Astrocyte (in vitro differentiated cells and primary cell): ENCODE measurements around the gene PTRHD1. TPM values are rescaled to one million over a fixed set of nuclear protein-coding genes. Genes with fewer than 3 reads are reported as not detected.

Experiments
- DNase-seq: peaks from one replicate; pipeline ENCODE4 v3.0.0-alpha.2; 2010; ENCODE audit warnings: low read depth
- FAIRE-seq: peaks from 2 replicates; lab custom pipeline; 2011; peaks lifted over from hg19 to GRCh38; lab: Jason Lieb, UNC
- H2AFZ ChIP-seq: 2 replicates; pipeline ENCODE4 v1.6.0; 2012; ENCODE audit warnings: low read depth, low read length, inconsistent platforms
- H3K27ac ChIP-seq: 2 replicates; pipeline ENCODE4 v1.5.1; 2011; ENCODE audit warnings: low read depth, low read length, inconsistent platforms
- H3K27me3 ChIP-seq: 2 replicates; pipeline ENCODE4 v1.6.0; 2011; ENCODE audit warnings: low read length, inconsistent platforms; ENCODE audit not compliant: insufficient read depth
- H3K36me3 ChIP-seq: 2 replicates; pipeline ENCODE4 v1.5.1; 2011; ENCODE audit warnings: low read length, inconsistent platforms; ENCODE audit not compliant: insufficient read depth
- H3K4me1 ChIP-seq: 2 replicates; pipeline ENCODE4 v1.5.1; 2011; ENCODE audit warnings: low read length, inconsistent platforms; ENCODE audit not compliant: insufficient read depth
- H3K4me2 ChIP-seq: 2 replicates; pipeline ENCODE4 v1.6.0; 2012; ENCODE audit warnings: low read length, inconsistent platforms
- H3K4me3 ChIP-seq: 2 replicates; pipeline ENCODE4 v1.5.1; 2011; ENCODE audit warnings: low read depth, mild to moderate bottlenecking, low read length, inconsistent platforms; ENCODE audit not compliant: insufficient read depth
- H3K79me2 ChIP-seq: 2 replicates; pipeline ENCODE4 v1.6.0; 2012; ENCODE audit warnings: mild to moderate bottlenecking, low read length, inconsistent platforms; ENCODE audit not compliant: insufficient read depth
- H3K9ac ChIP-seq: 2 replicates; pipeline ENCODE4 v1.6.0; 2012; ENCODE audit warnings: mild to moderate bottlenecking, low read length, inconsistent platforms
- H3K9me3 ChIP-seq: 2 replicates; pipeline ENCODE4 v1.5.1; 2012; ENCODE audit warnings: low read depth, mild to moderate bottlenecking, low read length, inconsistent platforms; ENCODE audit not compliant: insufficient read depth
- H4K20me1 ChIP-seq: 2 replicates; pipeline ENCODE4 v1.6.0; 2012; ENCODE audit warnings: low read length, inconsistent platforms; ENCODE audit not compliant: insufficient read depth
- H3K27ac Mint-ChIP-seq: one replicate; pipeline ENCODE4 v1.8.0; 2021; ENCODE audit warnings: mild to moderate bottlenecking, mixed read lengths; ENCODE audit not compliant: unreplicated experiment
- H3K27me3 Mint-ChIP-seq: one replicate; pipeline ENCODE4 v1.8.0; 2021; ENCODE audit warnings: low read depth, mixed read lengths; ENCODE audit not compliant: unreplicated experiment
- H3K36me3 Mint-ChIP-seq: one replicate; pipeline ENCODE4 v1.8.0; 2021; ENCODE audit warnings: low read depth, mixed read lengths; ENCODE audit not compliant: unreplicated experiment
- H3K4me1 Mint-ChIP-seq: one replicate; pipeline ENCODE4 v1.8.0; 2021; ENCODE audit warnings: low read depth, mixed read lengths; ENCODE audit not compliant: unreplicated experiment
- H3K4me3 Mint-ChIP-seq: one replicate; pipeline ENCODE4 v1.8.0; 2021; ENCODE audit warnings: mild to moderate bottlenecking, moderate library complexity, mixed read lengths; ENCODE audit not compliant: unreplicated experiment
- H3K9me3 Mint-ChIP-seq: one replicate; pipeline ENCODE4 v1.8.0; 2021; ENCODE audit warnings: mild to moderate bottlenecking, mixed read lengths; ENCODE audit not compliant: unreplicated experiment
- CTCF ChIP-seq: IDR thresholded peaks from 2 replicates; pipeline ENCODE4 v1.5.1; 2011; ENCODE audit warnings: low read depth, mild to moderate bottlenecking, inconsistent platforms, low read length, moderate library complexity; ENCODE audit not compliant: insufficient read depth
- EZH2 ChIP-seq: IDR thresholded peaks from 2 replicates; pipeline ENCODE4 v1.6.1; 2012; ENCODE audit warnings: mild to moderate bottlenecking, low read length, inconsistent platforms; ENCODE audit not compliant: insufficient read depth
- total RNA-seq: library from RNA; stranded (reverse); gene quantifications from 2 replicates; pipeline ENCODE4 v1.2.1, GENCODE V29; 2021

Gene PTRHD1
- total RNA-seq, 1 donor from 2014 or later = 28.7 TPM

- Mint-ChIP-seq H3K27ac (no peak overlapping the region), H3K9me3 (no peaks in the 10 kb centered on the region), H3K4me3 (no peak overlapping the region), H3K4me1 (no peaks in the 10 kb centered on the region), H3K36me3 (peaks cover 7% of the 10 kb centered on the region), H3K27me3 (peaks cover 3% of the 10 kb centered on the region)
- Histone ChIP-seq H3K36me3 (no peaks in the 10 kb centered on the region), H3K27ac (no peak overlapping the region), H3K79me2 (no peaks in the 10 kb centered on the region), H3K9ac (no peak overlapping the region), H2AFZ (no peak overlapping the region), H3K9me3 (no peaks in the 10 kb centered on the region), H3K4me3 (no peak overlapping the region), H3K4me2 (no peak overlapping the region), H3K27me3 (no peaks in the 10 kb centered on the region), H4K20me1 (no peaks in the 10 kb centered on the region), H3K4me1 (peaks cover 3% of the 10 kb centered on the region)
- TF ChIP-seq CTCF (no peak), EZH2 (no peak)
- no peak for DNase-seq
- FAIRE-seq = no peak
These were observed 46.5 kb upstream of the PTRHD1 start for GRCh38 chr2:24839729-24840128.

GRCh38 chr2:24838541-24838940 lies 45.4 kb upstream of the PTRHD1 start:
- Histone ChIP-seq H3K9me3 (no peaks in the 10 kb centered on the region), H2AFZ (no peak overlapping the region), H3K4me1 (peaks cover 3% of the 10 kb centered on the region), H3K9ac (no peak overlapping the region), H3K36me3 (no peaks in the 10 kb centered on the region), H3K4me2 (no peak overlapping the region), H3K79me2 (no peaks in the 10 kb centered on the region), H3K27ac (no peak overlapping the region), H4K20me1 (no peaks in the 10 kb centered on the region), H3K4me3 (no peak overlapping the region), H3K27me3 (no peaks in the 10 kb centered on the region)
- H3K27ac Mint-ChIP-seq = no peak overlapping the region
- FAIRE-seq (no peak), DNase-seq (no peak)
- H3K36me3 Mint-ChIP-seq = peaks cover 11% of the 10 kb centered on the region
- H3K4me1 Mint-ChIP-seq = no peaks in the 10 kb centered on the region
- TF ChIP-seq CTCF (no peak), EZH2 (no peak)
- H3K27me3 Mint-ChIP-seq = peaks cover 1% of the 10 kb centered on the region
- H3K9me3 Mint-ChIP-seq = no peaks in the 10 kb centered on the region
- no peak overlapping the region for H3K4me3 Mint-ChIP-seq

GRCh38 chr2:24837996-24838513 lies 44.9 kb upstream of the PTRHD1 start:
- H3K27me3 Mint-ChIP-seq = no peaks in the 10 kb centered on the region
- TF ChIP-seq EZH2 (no peak), CTCF (no peak)
- no peaks in the 10 kb centered on the region for H3K4me1 Mint-ChIP-seq
- no peak for DNase-seq
- no peak overlapping the region for H3K4me3 Mint-ChIP-seq
- Histone ChIP-seq H3K9ac (no peak overlapping the region), H3K27ac (no peak overlapping the region), H3K27me3 (no peaks in the 10 kb centered on the region), H3K4me2 (no peak overlapping the region), H3K4me3 (no peak overlapping the region), H3K36me3 (no peaks in the 10 kb centered on the region), H2AFZ (no peak overlapping the region), H3K4me1 (peaks cover 8% of the 10 kb centered on the region), H4K20me1 (no peaks in the 10 kb centered on the region), H3K79me2 (no peaks in the 10 kb centered on the region), H3K9me3 (no peaks in the 10 kb centered on the region)
- no peaks in the 10 kb centered on the region for H3K9me3 Mint-ChIP-seq
- H3K27ac Mint-ChIP-seq = no peak overlapping the region
- no peak for FAIRE-seq
- peaks cover 11% of the 10 kb centered on the region for H3K36me3 Mint-ChIP-seq
